ENCODE results near the gene KLF18.

KLF18 gene

GRCh38 chr1:44103270-44104131 is 37.9 kb downstream of the KLF18 start:
- no peaks in the 10 kb centered on the region for H3K9me3 ChIP-seq (ENCODE audit: control insufficient read depth, low read length)
- H3K18ac ChIP-seq (ENCODE audit: low read depth in 1 of 2, low read length in 2 of 2): no peak overlapping the region
- H3K14ac ChIP-seq (ENCODE audit: low read length in 2 of 2): no peak overlapping the region
- H3K36me3 ChIP-seq (ENCODE audit: control insufficient read depth in 1 of 2, insufficient read depth in 2 of 2, low read depth in 1 of 2, low read length in 2 of 2): peaks cover 0 to 4% of the 10 kb centered on the region in 2 experiments
- 81% methylated on average over 46 of the region's 46 CpGs for WGBS
- no peak for DNase-seq
- H2BK120ac ChIP-seq (ENCODE audit: low read depth, low read length): no peak overlapping the region
- no peaks in the 10 kb centered on the region for H3K79me1 ChIP-seq (replicated peaks; ENCODE audit: low read length, poor library complexity, severe bottlenecking)
- no peak overlapping the region for H3K4ac ChIP-seq (ENCODE audit: low read depth in 1 of 2, low read length in 2 of 2)
- H2BK15ac ChIP-seq (ENCODE audit: low read depth, poor library complexity, severe bottlenecking): no peak overlapping the region
- H2BK12ac ChIP-seq (ENCODE audit: low read length in 2 of 2): no peak overlapping the region
- peaks cover 0 to 14% of the 10 kb centered on the region in 2 experiments for H3K27me3 ChIP-seq (ENCODE audit: control insufficient read depth in 1 of 2, insufficient read depth in 1 of 2, low read length in 2 of 2)
- no peak overlapping the region for H4K91ac ChIP-seq (ENCODE audit: low read length)
- no peak overlapping the region for H3K9ac ChIP-seq (ENCODE audit: low read length)
- H4K8ac ChIP-seq (ENCODE audit: low read length): no peak overlapping the region
- H3K27ac ChIP-seq (ENCODE audit: low read length, poor library complexity, severe bottlenecking): no peak overlapping the region
- H3K4me1 ChIP-seq (ENCODE audit: control insufficient read depth, insufficient read depth, low read depth, low read length): peaks cover 2% of the 10 kb centered on the region
- H3K4me3 ChIP-seq (ENCODE audit: insufficient read depth in 1 of 2, low read depth in 1 of 2, low read length in 2 of 2): no peak overlapping the region
- no peak overlapping the region for H3K4me2 ChIP-seq (ENCODE audit: low read length, poor library complexity, severe bottlenecking)
- no peak overlapping the region for H3K23ac ChIP-seq (ENCODE audit: low read length in 2 of 2)
- H2AK5ac ChIP-seq (ENCODE audit: low read length, severe bottlenecking): no peak overlapping the region
- no peak overlapping the region for H2AFZ ChIP-seq (ENCODE audit: low read depth, low read length)
- H2BK5ac ChIP-seq (ENCODE audit: low read depth, low read length, poor library complexity, severe bottlenecking): no peak overlapping the region

- 86% methylated on average over 6 of the region's 7 CpGs for WGBS
- no peak overlapping the region for H3K4me3 ChIP-seq (ENCODE audit: insufficient read depth in 1 of 2, low read depth in 1 of 2, low read length in 2 of 2)
- peaks cover 0 to 10% of the 10 kb centered on the region in 2 experiments for H3K27me3 ChIP-seq (ENCODE audit: control insufficient read depth in 1 of 2, insufficient read depth in 1 of 2, low read length in 2 of 2)
- no peaks in the 10 kb centered on the region for H3K79me1 ChIP-seq (replicated peaks; ENCODE audit: low read length, poor library complexity, severe bottlenecking)
- no peak overlapping the region for H2BK120ac ChIP-seq (ENCODE audit: low read depth, low read length)
- no peak overlapping the region for H2AFZ ChIP-seq (ENCODE audit: low read depth, low read length)
- no peak for DNase-seq
- H3K18ac ChIP-seq (ENCODE audit: low read depth in 1 of 2, low read length in 2 of 2): no peak overlapping the region
- H2BK5ac ChIP-seq (ENCODE audit: low read depth, low read length, poor library complexity, severe bottlenecking): no peak overlapping the region
- H3K36me3 ChIP-seq (ENCODE audit: control insufficient read depth in 1 of 2, insufficient read depth in 2 of 2, low read depth in 1 of 2, low read length in 2 of 2): peaks cover 0 to 4% of the 10 kb centered on the region in 2 experiments
- no peak overlapping the region for H3K4me2 ChIP-seq (ENCODE audit: low read length, poor library complexity, severe bottlenecking)
- H3K14ac ChIP-seq (ENCODE audit: low read length in 2 of 2): no peak overlapping the region
- no peak overlapping the region for H3K23ac ChIP-seq (ENCODE audit: low read length in 2 of 2)
- no peak overlapping the region for H3K4ac ChIP-seq (ENCODE audit: low read depth in 1 of 2, low read length in 2 of 2)
- H4K91ac ChIP-seq (ENCODE audit: low read length): no peak overlapping the region
- no peak overlapping the region for H3K27ac ChIP-seq (ENCODE audit: low read length, poor library complexity, severe bottlenecking)
- no peak overlapping the region for H4K8ac ChIP-seq (ENCODE audit: low read length)
- no peak overlapping the region for H2AK5ac ChIP-seq (ENCODE audit: low read length, severe bottlenecking)
- H2BK12ac ChIP-seq (ENCODE audit: low read length in 2 of 2): no peak overlapping the region
- H3K9me3 ChIP-seq (ENCODE audit: control insufficient read depth, low read length): peaks cover 2% of the 10 kb centered on the region
- H3K9ac ChIP-seq (ENCODE audit: low read length): no peak overlapping the region
- H2BK15ac ChIP-seq (ENCODE audit: low read depth, poor library complexity, severe bottlenecking): no peak overlapping the region
- H3K4me1 ChIP-seq (ENCODE audit: control insufficient read depth, insufficient read depth, low read depth, low read length): no peaks in the 10 kb centered on the region
Observed at GRCh38 chr1:44101328-44101727, 40.1 kb downstream of the KLF18 start.

GRCh38 chr1:44100183-44100868 is 41.1 kb downstream of the KLF18 start:
- Histone ChIP-seq H3K18ac (ENCODE audit: low read depth in 1 of 2, low read length in 2 of 2) (no peak overlapping the region), H3K9ac (ENCODE audit: low read length) (no peak overlapping the region), H4K8ac (ENCODE audit: low read length) (no peak overlapping the region), H3K27me3 (ENCODE audit: control insufficient read depth in 1 of 2, insufficient read depth in 1 of 2, low read length in 2 of 2) (peaks cover 0 to 3% of the 10 kb centered on the region in 2 experiments), H3K4me3 (ENCODE audit: insufficient read depth in 1 of 2, low read depth in 1 of 2, low read length in 2 of 2) (no peak overlapping the region), H2BK12ac (ENCODE audit: low read length in 2 of 2) (no peak overlapping the region), H3K9me3 (ENCODE audit: control insufficient read depth, low read length) (peaks cover 2% of the 10 kb centered on the region), H3K14ac (ENCODE audit: low read length in 2 of 2) (no peak overlapping the region), H3K4ac (ENCODE audit: low read depth in 1 of 2, low read length in 2 of 2) (no peak overlapping the region), H3K23ac (ENCODE audit: low read length in 2 of 2) (no peak overlapping the region), H2AK5ac (ENCODE audit: low read length, severe bottlenecking) (no peak overlapping the region), H2AFZ (ENCODE audit: low read depth, low read length) (no peak overlapping the region), H3K27ac (ENCODE audit: low read length, poor library complexity, severe bottlenecking) (no peak overlapping the region), H2BK5ac (ENCODE audit: low read depth, low read length, poor library complexity, severe bottlenecking) (no peak overlapping the region), H2BK15ac (ENCODE audit: low read depth, poor library complexity, severe bottlenecking) (no peak overlapping the region), H4K91ac (ENCODE audit: low read length) (no peak overlapping the region), H3K4me1 (ENCODE audit: control insufficient read depth, insufficient read depth, low read depth, low read length) (no peaks in the 10 kb centered on the region), H3K4me2 (ENCODE audit: low read length, poor library complexity, severe bottlenecking) (no peak overlapping the region), H3K36me3 (ENCODE audit: control insufficient read depth in 1 of 2, insufficient read depth in 2 of 2, low read depth in 1 of 2, low read length in 2 of 2) (peaks cover 0 to 4% of the 10 kb centered on the region in 2 experiments), H3K79me1 (replicated peaks; ENCODE audit: low read length, poor library complexity, severe bottlenecking) (no peaks in the 10 kb centered on the region), H2BK120ac (ENCODE audit: low read depth, low read length) (no peak overlapping the region)
- no peak for DNase-seq
- 83% methylated on average over 8 of the region's 9 CpGs for WGBS

GRCh38 chr1:44094047-44094446 is 47.4 kb downstream of the KLF18 start:
- no peak overlapping the region for H3K4me3 ChIP-seq (ENCODE audit: insufficient read depth in 1 of 2, low read depth in 1 of 2, low read length in 2 of 2)
- DNase-seq: no peak
- H2BK12ac ChIP-seq (ENCODE audit: low read length in 2 of 2): no peak overlapping the region
- no peak overlapping the region for H3K9ac ChIP-seq (ENCODE audit: low read length)
- no CpG with 5 or more reads among the region's 2 CpGs for WGBS
- H3K79me1 ChIP-seq (replicated peaks; ENCODE audit: low read length, poor library complexity, severe bottlenecking): no peaks in the 10 kb centered on the region
- no peak overlapping the region for H4K91ac ChIP-seq (ENCODE audit: low read length)
- H2AFZ ChIP-seq (ENCODE audit: low read depth, low read length): no peak overlapping the region
- H3K27me3 ChIP-seq (ENCODE audit: control insufficient read depth in 1 of 2, insufficient read depth in 1 of 2, low read length in 2 of 2): no peaks in the 10 kb centered on the region
- H3K4me2 ChIP-seq (ENCODE audit: low read length, poor library complexity, severe bottlenecking): no peak overlapping the region
- H3K9me3 ChIP-seq (ENCODE audit: control insufficient read depth, low read length): peaks cover 8% of the 10 kb centered on the region
- no peak overlapping the region for H3K23ac ChIP-seq (ENCODE audit: low read length in 2 of 2)
- no peak overlapping the region for H2BK5ac ChIP-seq (ENCODE audit: low read depth, low read length, poor library complexity, severe bottlenecking)
- H2BK15ac ChIP-seq (ENCODE audit: low read depth, poor library complexity, severe bottlenecking): no peak overlapping the region
- H4K8ac ChIP-seq (ENCODE audit: low read length): no peak overlapping the region
- H3K14ac ChIP-seq (ENCODE audit: low read length in 2 of 2): no peak overlapping the region
- no peak overlapping the region for H3K4ac ChIP-seq (ENCODE audit: low read depth in 1 of 2, low read length in 2 of 2)
- no peak overlapping the region for H3K18ac ChIP-seq (ENCODE audit: low read depth in 1 of 2, low read length in 2 of 2)
- peaks cover 5% of the 10 kb centered on the region for H3K4me1 ChIP-seq (ENCODE audit: control insufficient read depth, insufficient read depth, low read depth, low read length)
- no peak overlapping the region for H2AK5ac ChIP-seq (ENCODE audit: low read length, severe bottlenecking)
- H3K36me3 ChIP-seq (ENCODE audit: control insufficient read depth in 1 of 2, insufficient read depth in 2 of 2, low read depth in 1 of 2, low read length in 2 of 2): no peaks in the 10 kb centered on the region
- H2BK120ac ChIP-seq (ENCODE audit: low read depth, low read length): no peak overlapping the region
- H3K27ac ChIP-seq (ENCODE audit: low read length, poor library complexity, severe bottlenecking): no peak overlapping the region
